SK-N-SH treated with all-trans-retinoic acid at 6 μM for 48 hours (cell line): ENCODE measurements around the gene LCA5.

ENCODE experiments used
- CREB5 ChIP-seq: fragments of 250-450 bp; sonication (Bioruptor Pico); IDR thresholded peaks from 2 replicates; pipeline ENCODE4 v1.5.1; 2020; ENCODE audit warnings: low read depth, mild to moderate bottlenecking, moderate library complexity
- PATZ1 ChIP-seq: fragments of 250-450 bp; sonication (Bioruptor Pico); IDR thresholded peaks from 2 replicates; pipeline ENCODE4 v1.8.0; 2020; ENCODE audit warnings: mild to moderate bottlenecking, moderate library complexity, borderline replicate concordance

GRCh38 chr6:79525272-79526100 lies 11.7 kb downstream of the LCA5 start:
- no peak for TF ChIP-seq CREB5 (CRISPR knock-in tag)
- no peak for TF ChIP-seq PATZ1 (CRISPR knock-in tag)
